ENCODE data around the gene HOXB8.

HOXB8 gene

DNA sequence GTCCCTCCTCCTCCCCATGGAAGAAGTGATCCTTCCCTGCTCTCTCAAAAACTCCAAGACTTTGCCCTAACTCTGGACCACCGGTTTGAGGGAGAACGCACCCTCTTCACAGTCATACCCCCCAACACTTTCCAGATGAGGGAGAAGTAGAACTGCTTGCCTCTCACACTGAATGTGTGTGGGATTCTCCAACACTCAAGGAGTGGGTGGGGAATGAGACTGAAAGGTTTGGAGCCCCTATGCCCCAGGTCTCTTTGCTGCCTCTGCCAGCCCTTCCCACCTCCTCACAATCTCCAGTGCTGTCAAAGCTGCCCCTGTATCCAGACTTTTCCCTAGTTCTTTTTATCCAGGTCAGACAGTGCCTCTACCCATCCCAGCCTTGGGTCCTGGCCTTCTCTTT is 48.4 kb downstream of the HOXB8 start:
- H3K4me1 ChIP-seq (ENCODE audit: control insufficient read depth, insufficient read depth, low read depth, low read length), result peaks cover 42% of the 10 kb centered on the region
- H3K9ac ChIP-seq (ENCODE audit: low read length), result peak overlapping the region; percentile 3
- H3K18ac ChIP-seq (ENCODE audit: low read depth in 1 of 2, low read length in 2 of 2), result peak overlapping the region; percentile 45 to 67
- H3K79me1 ChIP-seq (replicated peaks; ENCODE audit: low read length, poor library complexity, severe bottlenecking), result no peaks in the 10 kb centered on the region
- peak overlapping the region; percentile 21 for H2BK120ac ChIP-seq (ENCODE audit: low read depth, low read length)
- no peak overlapping the region for H2AFZ ChIP-seq (ENCODE audit: low read depth, low read length)
- H3K36me3 ChIP-seq (ENCODE audit: control insufficient read depth in 1 of 2, insufficient read depth in 2 of 2, low read depth in 1 of 2, low read length in 2 of 2), result peaks cover 11 to 23% of the 10 kb centered on the region in 2 experiments
- H3K27me3 ChIP-seq (ENCODE audit: control insufficient read depth in 1 of 2, insufficient read depth in 1 of 2, low read length in 2 of 2), result no peaks in the 10 kb centered on the region
- no peaks in the 10 kb centered on the region for H3K9me3 ChIP-seq (ENCODE audit: control insufficient read depth, low read length)
- H3K23ac ChIP-seq (ENCODE audit: low read length in 2 of 2), result peak overlapping the region in 1 of 2 experiments; percentile 28
- H2BK5ac ChIP-seq (ENCODE audit: low read depth, low read length, poor library complexity, severe bottlenecking), result no peak overlapping the region
- H2BK15ac ChIP-seq (ENCODE audit: low read depth, poor library complexity, severe bottlenecking), result peak overlapping the region; percentile 15
- no CpG with 5 or more reads among the region's 2 CpGs for WGBS
- H3K14ac ChIP-seq (ENCODE audit: low read length in 2 of 2), result no peak overlapping the region
- no peak overlapping the region for H2AK5ac ChIP-seq (ENCODE audit: low read length, severe bottlenecking)
- H4K8ac ChIP-seq (ENCODE audit: low read length), result peak overlapping the region; percentile 77
- H4K91ac ChIP-seq (ENCODE audit: low read length), result peak overlapping the region; percentile 52
- no peak overlapping the region for H3K4me2 ChIP-seq (ENCODE audit: low read length, poor library complexity, severe bottlenecking)
- peak overlapping the region; percentile 57 to 84 for H2BK12ac ChIP-seq (ENCODE audit: low read length in 2 of 2)
- DNase-seq, result no peak
- no peak overlapping the region for H3K4me3 ChIP-seq (ENCODE audit: insufficient read depth in 1 of 2, low read depth in 1 of 2, low read length in 2 of 2)
- no peak overlapping the region for H3K27ac ChIP-seq (ENCODE audit: low read length, poor library complexity, severe bottlenecking)
- peak overlapping the region; percentile 0 to 69 for H3K4ac ChIP-seq (ENCODE audit: low read depth in 1 of 2, low read length in 2 of 2)

DNA sequence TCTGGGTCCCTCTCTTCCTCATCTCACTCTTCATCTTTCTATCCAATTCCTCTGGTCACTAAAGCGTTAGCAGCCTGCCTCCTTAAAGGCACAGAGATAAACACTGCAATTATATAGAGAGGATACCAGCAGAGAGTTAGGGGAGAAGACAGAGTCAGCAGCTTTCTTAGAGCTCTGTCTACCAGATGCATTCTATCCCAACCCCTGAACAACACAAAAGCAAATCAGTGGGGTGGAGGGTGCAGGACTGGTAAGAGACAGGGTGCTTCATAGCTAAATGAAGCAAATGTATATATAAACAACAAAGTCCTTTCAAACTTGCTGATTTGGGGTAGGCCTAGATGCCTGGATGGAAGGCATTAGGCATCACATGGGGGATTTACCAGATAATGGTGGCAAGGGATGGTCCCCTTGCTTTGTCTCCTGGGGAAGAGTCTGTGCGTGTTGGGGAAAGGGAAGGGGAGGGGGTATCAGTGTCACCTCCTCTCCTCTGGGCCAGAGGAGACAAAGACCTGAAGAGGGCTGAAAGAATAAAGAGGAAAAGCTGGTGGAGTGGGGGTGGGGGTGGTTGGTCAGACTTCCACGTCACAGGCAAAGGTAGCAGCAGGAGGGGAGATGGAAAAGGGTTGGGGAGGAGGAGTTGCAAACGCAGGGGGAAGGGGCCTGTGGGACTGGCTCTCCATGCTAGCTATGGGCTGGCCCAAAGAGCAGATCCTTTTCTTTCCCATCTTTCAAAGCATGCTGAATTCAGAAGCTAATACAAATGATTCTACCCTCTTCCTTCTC is 49.0 kb downstream of the HOXB8 start:
- no peak overlapping the region for H3K14ac ChIP-seq (ENCODE audit: low read length in 2 of 2)
- peak overlapping the region; percentile 21 for H2BK120ac ChIP-seq (ENCODE audit: low read depth, low read length)
- DNase-seq, result no peak
- H4K91ac ChIP-seq (ENCODE audit: low read length), result peak overlapping the region; percentile 23
- no peak overlapping the region for H3K4me2 ChIP-seq (ENCODE audit: low read length, poor library complexity, severe bottlenecking)
- peak overlapping the region; percentile 6 to 16 for H3K4ac ChIP-seq (ENCODE audit: low read depth in 1 of 2, low read length in 2 of 2)
- H3K36me3 ChIP-seq (ENCODE audit: control insufficient read depth in 1 of 2, insufficient read depth in 2 of 2, low read depth in 1 of 2, low read length in 2 of 2), result peaks cover 11 to 26% of the 10 kb centered on the region in 2 experiments
- no peaks in the 10 kb centered on the region for H3K27me3 ChIP-seq (ENCODE audit: control insufficient read depth in 1 of 2, insufficient read depth in 1 of 2, low read length in 2 of 2)
- H3K27ac ChIP-seq (ENCODE audit: low read length, poor library complexity, severe bottlenecking), result no peak overlapping the region
- peak overlapping the region in 1 of 2 experiments; percentile 35 for H3K18ac ChIP-seq (ENCODE audit: low read depth in 1 of 2, low read length in 2 of 2)
- no peaks in the 10 kb centered on the region for H3K9me3 ChIP-seq (ENCODE audit: control insufficient read depth, low read length)
- no peak overlapping the region for H4K8ac ChIP-seq (ENCODE audit: low read length)
- H3K79me1 ChIP-seq (replicated peaks; ENCODE audit: low read length, poor library complexity, severe bottlenecking), result no peaks in the 10 kb centered on the region
- no peak overlapping the region for H2AFZ ChIP-seq (ENCODE audit: low read depth, low read length)
- no peak overlapping the region for H2BK15ac ChIP-seq (ENCODE audit: low read depth, poor library complexity, severe bottlenecking)
- H3K23ac ChIP-seq (ENCODE audit: low read length in 2 of 2), result peak overlapping the region in 1 of 2 experiments; percentile 18
- no peak overlapping the region for H2BK5ac ChIP-seq (ENCODE audit: low read depth, low read length, poor library complexity, severe bottlenecking)
- peak overlapping the region; percentile 20 for H3K9ac ChIP-seq (ENCODE audit: low read length)
- peaks cover 40% of the 10 kb centered on the region for H3K4me1 ChIP-seq (ENCODE audit: control insufficient read depth, insufficient read depth, low read depth, low read length)
- peak overlapping the region in 1 of 2 experiments; percentile 30 for H3K4me3 ChIP-seq (ENCODE audit: insufficient read depth in 1 of 2, low read depth in 1 of 2, low read length in 2 of 2)
- H2AK5ac ChIP-seq (ENCODE audit: low read length, severe bottlenecking), result peak overlapping the region; percentile 18
- H2BK12ac ChIP-seq (ENCODE audit: low read length in 2 of 2), result peak overlapping the region; percentile 12 to 29
- WGBS, result 39% methylated on average over 3 of the region's 4 CpGs

DNA sequence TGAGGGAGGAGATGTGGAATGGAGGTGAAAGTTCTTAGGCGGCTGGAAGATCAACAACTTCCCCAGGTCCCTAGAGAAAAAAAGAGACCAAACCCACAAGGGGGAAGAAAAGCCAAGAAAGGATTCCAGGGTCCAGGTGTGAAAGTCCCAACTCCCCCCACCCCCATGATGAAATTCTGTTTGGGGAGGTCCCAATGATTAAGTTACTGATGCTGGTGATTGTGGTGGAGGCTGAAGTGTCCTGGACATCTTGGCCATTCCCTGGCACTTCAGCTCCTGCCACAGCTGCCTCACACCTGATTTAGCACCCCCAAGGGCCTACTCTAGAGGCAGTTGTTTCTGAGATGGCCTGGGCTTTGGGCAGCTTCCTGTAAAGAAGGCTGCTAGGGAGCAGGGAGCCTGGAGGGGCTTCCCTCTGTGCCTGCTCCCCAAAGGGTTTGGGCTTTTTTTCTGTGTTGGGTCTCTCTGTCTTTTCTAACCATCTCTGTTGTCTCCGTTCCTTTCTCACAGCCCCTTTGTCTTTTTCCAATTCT is 50.0 kb downstream of the HOXB8 start:
- no peaks in the 10 kb centered on the region for H3K9me3 ChIP-seq (ENCODE audit: control insufficient read depth, low read length)
- no peaks in the 10 kb centered on the region for H3K27me3 ChIP-seq (ENCODE audit: control insufficient read depth in 1 of 2, insufficient read depth in 1 of 2, low read length in 2 of 2)
- no peaks in the 10 kb centered on the region for H3K79me1 ChIP-seq (replicated peaks; ENCODE audit: low read length, poor library complexity, severe bottlenecking)
- H3K4ac ChIP-seq (ENCODE audit: low read depth in 1 of 2, low read length in 2 of 2), result peak overlapping the region; percentile 34 to 36
- peak overlapping the region; percentile 86 for H2AK5ac ChIP-seq (ENCODE audit: low read length, severe bottlenecking)
- H3K27ac ChIP-seq (ENCODE audit: low read length, poor library complexity, severe bottlenecking), result no peak overlapping the region
- H2AFZ ChIP-seq (ENCODE audit: low read depth, low read length), result no peak overlapping the region
- H3K4me1 ChIP-seq (ENCODE audit: control insufficient read depth, insufficient read depth, low read depth, low read length), result peaks cover 39% of the 10 kb centered on the region
- no peak overlapping the region for H4K8ac ChIP-seq (ENCODE audit: low read length)
- no peak overlapping the region for H2BK5ac ChIP-seq (ENCODE audit: low read depth, low read length, poor library complexity, severe bottlenecking)
- peak overlapping the region; percentile 58 to 61 for H3K18ac ChIP-seq (ENCODE audit: low read depth in 1 of 2, low read length in 2 of 2)
- peaks cover 15 to 26% of the 10 kb centered on the region in 2 experiments for H3K36me3 ChIP-seq (ENCODE audit: control insufficient read depth in 1 of 2, insufficient read depth in 2 of 2, low read depth in 1 of 2, low read length in 2 of 2)
- H3K9ac ChIP-seq (ENCODE audit: low read length), result peak overlapping the region; percentile 86
- H2BK15ac ChIP-seq (ENCODE audit: low read depth, poor library complexity, severe bottlenecking), result peak overlapping the region; percentile 65
- 33% methylated on average over 1 of the region's 2 CpGs for WGBS
- H3K23ac ChIP-seq (ENCODE audit: low read length in 2 of 2), result no peak overlapping the region
- H4K91ac ChIP-seq (ENCODE audit: low read length), result peak overlapping the region; percentile 62
- H3K4me3 ChIP-seq (ENCODE audit: insufficient read depth in 1 of 2, low read depth in 1 of 2, low read length in 2 of 2), result peak overlapping the region in 1 of 2 experiments; percentile 77
- H3K4me2 ChIP-seq (ENCODE audit: low read length, poor library complexity, severe bottlenecking), result peak overlapping the region; percentile 89
- H3K14ac ChIP-seq (ENCODE audit: low read length in 2 of 2), result no peak overlapping the region
- peak overlapping the region in 1 of 2 experiments; percentile 38 for H2BK12ac ChIP-seq (ENCODE audit: low read length in 2 of 2)
- peak; percentile 53 for DNase-seq
- H2BK120ac ChIP-seq (ENCODE audit: low read depth, low read length), result peak overlapping the region; percentile 27

All from mesenchymal stem cell (in vitro differentiated cells and primary cell).